ENCODE data around the gene C3orf85.

C3orf85 gene

GRCh38 chr3:109098079-109098644 lies 38.4 kb upstream of the C3orf85 start:
- no peaks in the 10 kb centered on the region for H3K4me1 ChIP-seq (ENCODE audit: insufficient read depth, poor library complexity, severe bottlenecking)
- no peak overlapping the region for H3K4me3 ChIP-seq (ENCODE audit: severe bottlenecking)
- H3K36me3 ChIP-seq (ENCODE audit: low read depth) = no peaks in the 10 kb centered on the region
- no peak overlapping the region for H3K27ac ChIP-seq (ENCODE audit: poor library complexity, severe bottlenecking)
- DNase-seq (ENCODE audit: low spot score) = no peak
- peak; percentile 85; the same call in 2 of the 3 replicates for ATAC-seq (ENCODE audit: low read depth)
- TF ChIP-seq, protein P1, sequence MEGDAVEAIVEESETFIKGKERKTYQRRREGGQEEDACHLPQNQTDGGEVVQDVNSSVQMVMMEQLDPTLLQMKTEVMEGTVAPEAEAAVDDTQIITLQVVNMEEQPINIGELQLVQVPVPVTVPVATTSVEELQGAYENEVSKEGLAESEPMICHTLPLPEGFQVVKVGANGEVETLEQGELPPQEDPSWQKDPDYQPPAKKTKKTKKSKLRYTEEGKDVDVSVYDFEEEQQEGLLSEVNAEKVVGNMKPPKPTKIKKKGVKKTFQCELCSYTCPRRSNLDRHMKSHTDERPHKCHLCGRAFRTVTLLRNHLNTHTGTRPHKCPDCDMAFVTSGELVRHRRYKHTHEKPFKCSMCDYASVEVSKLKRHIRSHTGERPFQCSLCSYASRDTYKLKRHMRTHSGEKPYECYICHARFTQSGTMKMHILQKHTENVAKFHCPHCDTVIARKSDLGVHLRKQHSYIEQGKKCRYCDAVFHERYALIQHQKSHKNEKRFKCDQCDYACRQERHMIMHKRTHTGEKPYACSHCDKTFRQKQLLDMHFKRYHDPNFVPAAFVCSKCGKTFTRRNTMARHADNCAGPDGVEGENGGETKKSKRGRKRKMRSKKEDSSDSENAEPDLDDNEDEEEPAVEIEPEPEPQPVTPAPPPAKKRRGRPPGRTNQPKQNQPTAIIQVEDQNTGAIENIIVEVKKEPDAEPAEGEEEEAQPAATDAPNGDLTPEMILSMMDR (IDR thresholded peaks at IDR 0.05; ENCODE audit: poor library complexity, severe bottlenecking) = peak; percentile 40
- no peaks in the 10 kb centered on the region for H3K9me3 ChIP-seq (ENCODE audit: severe bottlenecking)
- no peaks in the 10 kb centered on the region for H3K27me3 ChIP-seq (ENCODE audit: insufficient read depth, poor library complexity, severe bottlenecking)

GRCh38 chr3:109109574-109109973 lies 26.9 kb upstream of the C3orf85 start:
- Histone ChIP-seq H3K27me3 (ENCODE audit: insufficient read depth, poor library complexity, severe bottlenecking) (peaks cover 8% of the 10 kb centered on the region), H3K27ac (ENCODE audit: poor library complexity, severe bottlenecking) (no peak overlapping the region), H3K4me1 (ENCODE audit: insufficient read depth, poor library complexity, severe bottlenecking) (no peaks in the 10 kb centered on the region), H3K36me3 (ENCODE audit: low read depth) (no peaks in the 10 kb centered on the region), H3K4me3 (ENCODE audit: severe bottlenecking) (no peak overlapping the region), H3K9me3 (ENCODE audit: severe bottlenecking) (no peaks in the 10 kb centered on the region)
- DNase-seq (ENCODE audit: low spot score) (no peak), ATAC-seq (ENCODE audit: low read depth) (no peak)
- TF ChIP-seq, protein P1 (IDR thresholded peaks at IDR 0.05; ENCODE audit: poor library complexity, severe bottlenecking) = no peak

- Histone ChIP-seq H3K36me3 (ENCODE audit: low read depth) (no peaks in the 10 kb centered on the region), H3K4me1 (ENCODE audit: insufficient read depth, poor library complexity, severe bottlenecking) (no peaks in the 10 kb centered on the region), H3K27me3 (ENCODE audit: insufficient read depth, poor library complexity, severe bottlenecking) (peaks cover 9% of the 10 kb centered on the region), H3K9me3 (ENCODE audit: severe bottlenecking) (no peaks in the 10 kb centered on the region), H3K27ac (ENCODE audit: poor library complexity, severe bottlenecking) (no peak overlapping the region), H3K4me3 (ENCODE audit: severe bottlenecking) (no peak overlapping the region)
- ATAC-seq (ENCODE audit: low read depth) = no peak
- TF ChIP-seq, protein P1 (IDR thresholded peaks at IDR 0.05; ENCODE audit: poor library complexity, severe bottlenecking) = no peak
- DNase-seq (ENCODE audit: low spot score) = no peak
Observed at GRCh38 chr3:109112946-109113760, 23.4 kb upstream of the C3orf85 start.

DNA sequence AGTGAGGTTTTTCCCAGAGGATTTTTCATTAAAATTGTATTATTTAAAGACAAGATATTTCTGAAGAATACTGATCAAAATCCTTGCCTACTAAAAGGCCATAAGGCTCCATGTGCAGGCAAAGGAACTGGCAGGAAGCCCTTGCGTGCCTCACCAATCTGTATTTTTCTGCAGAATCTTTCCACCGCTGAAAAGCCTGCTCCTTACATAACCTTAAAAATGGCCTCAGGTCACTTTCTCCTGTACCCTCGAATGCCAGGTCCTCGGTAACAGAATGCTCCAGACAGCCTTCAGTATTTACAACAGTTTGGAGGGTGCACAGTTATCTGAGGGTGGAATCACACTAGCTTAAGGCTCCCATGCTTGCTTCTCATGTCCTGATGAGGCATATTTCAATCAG lies 21.8 kb upstream of the C3orf85 start:
- Histone ChIP-seq H3K27ac (ENCODE audit: poor library complexity, severe bottlenecking) (no peak overlapping the region), H3K36me3 (ENCODE audit: low read depth) (no peaks in the 10 kb centered on the region), H3K27me3 (ENCODE audit: insufficient read depth, poor library complexity, severe bottlenecking) (peaks cover 9% of the 10 kb centered on the region), H3K4me3 (ENCODE audit: severe bottlenecking) (no peak overlapping the region), H3K4me1 (ENCODE audit: insufficient read depth, poor library complexity, severe bottlenecking) (no peaks in the 10 kb centered on the region), H3K9me3 (ENCODE audit: severe bottlenecking) (no peaks in the 10 kb centered on the region)
- DNase-seq (ENCODE audit: low spot score) (no peak), ATAC-seq (ENCODE audit: low read depth) (no peak)
- TF ChIP-seq, protein P1 (IDR thresholded peaks at IDR 0.05; ENCODE audit: poor library complexity, severe bottlenecking) = no peak

- no peaks in the 10 kb centered on the region for H3K4me1 ChIP-seq (ENCODE audit: insufficient read depth, poor library complexity, severe bottlenecking)
- TF ChIP-seq, protein P1 (IDR thresholded peaks at IDR 0.05; ENCODE audit: poor library complexity, severe bottlenecking) = no peak
- DNase-seq (ENCODE audit: low spot score) (no peak), ATAC-seq (ENCODE audit: low read depth) (no peak)
- H3K4me3 ChIP-seq (ENCODE audit: severe bottlenecking) = no peak overlapping the region
- H3K27me3 ChIP-seq (ENCODE audit: insufficient read depth, poor library complexity, severe bottlenecking) = peaks cover 9% of the 10 kb centered on the region
- H3K9me3 ChIP-seq (ENCODE audit: severe bottlenecking) = no peaks in the 10 kb centered on the region
- no peaks in the 10 kb centered on the region for H3K36me3 ChIP-seq (ENCODE audit: low read depth)
- no peak overlapping the region for H3K27ac ChIP-seq (ENCODE audit: poor library complexity, severe bottlenecking)
Observed at GRCh38 chr3:109115451-109115850, 21.1 kb upstream of the C3orf85 start.

Measured in RWPE2 (cell line).